Loucy (cell line): ENCODE measurements around the gene C19orf12.
A peak's percentile ranks its signal among the peaks of the same experiment; 100 is the strongest.

Experiments used
- H2AFZ ChIP-seq: fragments of 200-600 bp; sonication (generic); 2 replicates; pipeline ENCODE4 v1.6.0; 2016; ENCODE audit warnings: antibody characterized with exemption, mild to moderate bottlenecking, low read length, moderate library complexity
- H3F3A ChIP-seq: fragments of 200-600 bp; 2 replicates; pipeline ENCODE4 v1.6.0; 2016; ENCODE audit warnings: antibody characterized with exemption, low read depth, mild to moderate bottlenecking
- H3K27me3 ChIP-seq: fragments of 200-600 bp; sonication (generic); 2 replicates; pipeline ENCODE4 v1.6.1; 2014; ENCODE audit warnings: low read length, mild to moderate bottlenecking; ENCODE audit not compliant: insufficient read depth, poor library complexity, severe bottlenecking
- H3K36me3 ChIP-seq: fragments of 200-600 bp; sonication (generic); 2 replicates; pipeline ENCODE4 v1.6.1; 2016; ENCODE audit warnings: low read length; ENCODE audit not compliant: insufficient read depth
- H3K4me1 ChIP-seq: fragments of 200-600 bp; sonication (generic); 2 replicates; pipeline ENCODE4 v1.5.1; 2014; ENCODE audit warnings: low read length, mild to moderate bottlenecking; ENCODE audit not compliant: insufficient read depth, poor library complexity, severe bottlenecking
- H3K4me2 ChIP-seq: fragments of 200-600 bp; sonication (generic); 2 replicates; pipeline ENCODE4 v1.6.0; 2014; ENCODE audit warnings: antibody characterized with exemption, low read length, low read depth, mild to moderate bottlenecking; ENCODE audit not compliant: poor library complexity, severe bottlenecking
- H3K4me3 ChIP-seq: fragments of 200-600 bp; sonication (generic); 2 replicates; pipeline ENCODE4 v1.5.1; 2014; ENCODE audit warnings: low read length, mild to moderate bottlenecking, mixed read lengths; ENCODE audit not compliant: poor library complexity, severe bottlenecking
- H3K79me2 ChIP-seq: fragments of 200-600 bp; sonication (generic); 2 replicates; pipeline ENCODE4 v1.6.1; 2014; ENCODE audit warnings: low read length; ENCODE audit not compliant: insufficient read depth
- H3K9ac ChIP-seq: fragments of 200-600 bp; sonication (generic); 2 replicates; pipeline ENCODE4 v1.6.0; 2014; ENCODE audit warnings: mild to moderate bottlenecking, low read depth, low read length, moderate library complexity; ENCODE audit not compliant: poor library complexity, severe bottlenecking
- H3K9me2 ChIP-seq: fragments of 200-600 bp; sonication (generic); replicated peaks from 2 replicates; pipeline ENCODE4 v1.6.1; 2016; ENCODE audit warnings: low read depth, low read length, mixed read lengths
- H3K9me3 ChIP-seq: fragments of 200-600 bp; sonication (generic); 2 replicates; pipeline ENCODE4 v1.6.1; 2014; ENCODE audit warnings: mild to moderate bottlenecking, antibody characterized with exemption, low read length, low read depth; ENCODE audit not compliant: insufficient read depth
- H4K20me1 ChIP-seq: fragments of 200-600 bp; sonication (generic); 2 replicates; pipeline ENCODE4 v1.6.0; 2014; ENCODE audit warnings: antibody characterized with exemption, low read length, mild to moderate bottlenecking; ENCODE audit not compliant: insufficient read depth, poor library complexity, severe bottlenecking
- EZH2phosphoT487 ChIP-seq: fragments of 200-600 bp; IDR thresholded peaks from 2 replicates; pipeline ENCODE4 v1.6.1; 2018; ENCODE audit warnings: antibody characterized with exemption, mild to moderate bottlenecking, moderate library complexity, borderline replicate concordance
- TF ChIP-seq, protein P1 (sequence below): fragments of 200-600 bp; sonication (generic); conservative IDR thresholded peaks from 2 replicates; pipeline ENCODE4 v1.5.1; 2014; ENCODE audit warnings: mild to moderate bottlenecking, antibody characterized with exemption, low read length

C19orf12 gene

DNA sequence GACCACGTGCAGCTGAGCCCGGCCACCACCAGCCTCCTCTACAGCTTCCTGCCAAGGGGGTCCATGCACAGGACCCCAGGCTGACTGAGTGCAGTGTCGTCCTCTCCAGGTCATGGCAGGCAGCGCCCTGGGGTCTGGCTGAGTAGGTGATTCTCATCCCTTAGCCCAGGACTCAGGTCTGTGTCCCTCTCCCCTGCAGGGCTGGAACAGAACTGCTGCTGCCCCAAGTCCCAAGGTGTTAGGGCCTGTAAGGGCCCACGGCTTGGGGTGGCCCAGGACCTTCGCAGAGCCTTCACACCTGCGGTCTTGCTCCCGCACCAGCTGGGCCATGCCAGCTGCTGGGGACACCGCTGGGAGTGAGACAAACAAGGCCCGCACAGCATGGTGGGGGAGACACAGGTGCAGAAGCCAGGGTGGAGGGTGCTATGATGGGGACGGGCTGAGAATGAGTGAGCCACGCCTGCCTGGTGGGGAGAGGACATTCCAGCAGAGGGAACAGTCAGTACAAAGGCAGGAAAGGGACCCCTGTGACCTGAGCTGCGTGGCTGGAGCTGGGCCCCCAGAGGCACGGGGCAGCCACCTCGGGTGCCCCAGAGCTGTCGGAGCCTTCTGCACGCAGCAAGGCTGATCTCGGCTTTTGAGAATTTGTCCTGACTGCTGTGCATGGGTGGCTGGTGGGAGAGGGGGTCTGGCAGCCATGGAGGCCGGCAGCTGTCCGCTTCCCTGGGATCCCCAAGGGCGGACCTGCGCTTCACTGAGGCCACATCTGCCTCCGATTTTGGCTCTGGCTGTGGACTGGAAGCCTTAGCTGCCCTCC is 37.9 kb downstream of the C19orf12 start:
- no peaks in the 10 kb centered on the region for H3K27me3 ChIP-seq
- H3F3A ChIP-seq, result no peaks in the 10 kb centered on the region
- H2AFZ ChIP-seq, result no peak overlapping the region
- no peak overlapping the region for H3K4me3 ChIP-seq
- H3K9ac ChIP-seq, result no peak overlapping the region
- H3K9me2 ChIP-seq, result no peaks in the 10 kb centered on the region
- H3K79me2 ChIP-seq, result peaks cover 28% of the 10 kb centered on the region; the same call in 1 of the 2 replicates
- TF ChIP-seq, protein P1, sequence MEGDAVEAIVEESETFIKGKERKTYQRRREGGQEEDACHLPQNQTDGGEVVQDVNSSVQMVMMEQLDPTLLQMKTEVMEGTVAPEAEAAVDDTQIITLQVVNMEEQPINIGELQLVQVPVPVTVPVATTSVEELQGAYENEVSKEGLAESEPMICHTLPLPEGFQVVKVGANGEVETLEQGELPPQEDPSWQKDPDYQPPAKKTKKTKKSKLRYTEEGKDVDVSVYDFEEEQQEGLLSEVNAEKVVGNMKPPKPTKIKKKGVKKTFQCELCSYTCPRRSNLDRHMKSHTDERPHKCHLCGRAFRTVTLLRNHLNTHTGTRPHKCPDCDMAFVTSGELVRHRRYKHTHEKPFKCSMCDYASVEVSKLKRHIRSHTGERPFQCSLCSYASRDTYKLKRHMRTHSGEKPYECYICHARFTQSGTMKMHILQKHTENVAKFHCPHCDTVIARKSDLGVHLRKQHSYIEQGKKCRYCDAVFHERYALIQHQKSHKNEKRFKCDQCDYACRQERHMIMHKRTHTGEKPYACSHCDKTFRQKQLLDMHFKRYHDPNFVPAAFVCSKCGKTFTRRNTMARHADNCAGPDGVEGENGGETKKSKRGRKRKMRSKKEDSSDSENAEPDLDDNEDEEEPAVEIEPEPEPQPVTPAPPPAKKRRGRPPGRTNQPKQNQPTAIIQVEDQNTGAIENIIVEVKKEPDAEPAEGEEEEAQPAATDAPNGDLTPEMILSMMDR, result peak; percentile 18; the same call in 1 of the 2 replicates
- TF ChIP-seq EZH2phosphoT487, result no peak
- H3K4me1 ChIP-seq, result peaks cover 41% of the 10 kb centered on the region
- H4K20me1 ChIP-seq, result no peaks in the 10 kb centered on the region
- H3K4me2 ChIP-seq, result no peak overlapping the region
- H3K36me3 ChIP-seq, result peaks cover 27% of the 10 kb centered on the region; the same call in 1 of the 2 replicates
- H3K9me3 ChIP-seq, result no peaks in the 10 kb centered on the region

DNA sequence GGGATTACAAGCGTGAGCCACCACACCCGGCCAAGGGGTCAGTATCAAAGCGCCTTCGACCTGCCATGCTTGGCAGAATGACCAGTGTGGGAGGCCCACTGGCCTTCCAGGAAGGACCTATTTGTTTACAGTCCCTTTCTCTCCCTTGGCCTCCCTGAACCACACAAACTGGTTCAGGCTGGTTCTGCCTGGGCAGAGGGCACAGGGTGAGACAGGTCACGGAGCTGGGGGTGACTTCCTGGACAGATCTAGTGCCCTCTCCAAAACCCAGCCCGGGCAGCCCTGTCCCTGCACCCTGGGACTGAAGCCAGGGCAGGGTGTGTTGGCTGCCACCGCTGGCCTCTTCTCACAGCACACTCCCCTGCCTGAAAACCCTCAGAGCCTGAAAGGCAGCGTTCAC is 38.5 kb downstream of the C19orf12 start:
- H3K36me3 ChIP-seq, result peaks cover 27% of the 10 kb centered on the region; the same call in 1 of the 2 replicates
- TF ChIP-seq, protein P1, result no peak
- TF ChIP-seq EZH2phosphoT487, result no peak
- H3K79me2 ChIP-seq, result peaks cover 34% of the 10 kb centered on the region; the same call in 1 of the 2 replicates
- H3K4me1 ChIP-seq, result peaks cover 41% of the 10 kb centered on the region
- H3K9me2 ChIP-seq, result no peaks in the 10 kb centered on the region
- H4K20me1 ChIP-seq, result no peaks in the 10 kb centered on the region
- no peak overlapping the region for H3K9ac ChIP-seq
- H3K27me3 ChIP-seq, result no peaks in the 10 kb centered on the region
- no peaks in the 10 kb centered on the region for H3F3A ChIP-seq
- no peaks in the 10 kb centered on the region for H3K9me3 ChIP-seq
- H3K4me3 ChIP-seq, result no peak overlapping the region
- H2AFZ ChIP-seq, result no peak overlapping the region
- no peak overlapping the region for H3K4me2 ChIP-seq

DNA sequence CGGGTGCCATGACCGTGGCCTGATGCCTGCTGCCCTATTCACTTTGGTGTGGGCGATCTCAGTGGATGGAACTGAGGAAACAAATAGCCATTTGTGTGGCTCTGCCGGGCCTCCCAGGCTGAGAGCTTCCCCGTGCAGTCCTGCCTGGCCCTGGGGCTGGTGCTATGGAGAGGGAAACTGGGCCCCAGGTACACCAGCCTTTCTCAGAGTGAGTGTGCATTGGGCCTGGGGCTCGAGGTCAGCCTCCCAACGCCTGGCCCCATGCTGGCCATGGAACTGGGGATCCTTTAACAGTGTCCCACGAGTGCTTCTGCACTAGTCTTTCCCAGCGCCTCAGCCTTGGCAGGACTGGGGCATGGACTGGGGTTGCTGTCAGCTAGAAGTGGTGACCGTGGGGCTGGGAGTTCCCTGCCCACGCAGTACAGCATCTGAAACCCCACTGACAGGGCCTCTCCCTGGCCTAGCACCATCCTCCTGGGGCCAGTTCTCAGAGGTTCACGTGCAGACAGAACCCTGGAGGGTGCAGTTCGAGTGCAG is 39.3 kb downstream of the C19orf12 start:
- Histone ChIP-seq H3K4me1 (peaks cover 39% of the 10 kb centered on the region), H3F3A (no peaks in the 10 kb centered on the region), H3K4me2 (no peak overlapping the region), H3K9me2 (no peaks in the 10 kb centered on the region), H3K36me3 (peaks cover 27% of the 10 kb centered on the region; the same call in 1 of the 2 replicates), H3K4me3 (no peak overlapping the region), H3K27me3 (no peaks in the 10 kb centered on the region), H3K9ac (no peak overlapping the region), H4K20me1 (no peaks in the 10 kb centered on the region), H2AFZ (no peak overlapping the region), H3K79me2 (peaks cover 43% of the 10 kb centered on the region; the same call in 1 of the 2 replicates), H3K9me3 (no peaks in the 10 kb centered on the region)
- TF ChIP-seq, protein P1, result no peak
